Type B pancreatic cell (in vitro differentiated cells): Measurements from ENCODE around the gene GAB1. TPM values are rescaled to one million over a fixed set of nuclear protein-coding genes. Genes with fewer than 3 reads are reported as not detected.

Experiments used
- DNase-seq: peaks from one replicate; pipeline ENCODE4 v3.0.0; 2021; ENCODE audit warnings: mixed read lengths; ENCODE audit not compliant: unreplicated experiment; ENCODE audit errors: extremely low spot score
- H3K27ac Mint-ChIP-seq: 2 replicates; pipeline ENCODE4 v1.8.0; 2021; ENCODE audit warnings: mild to moderate bottlenecking, mixed read lengths
- H3K27me3 Mint-ChIP-seq: 2 replicates; pipeline ENCODE4 v1.8.0; 2021; ENCODE audit warnings: mixed read lengths
- H3K36me3 Mint-ChIP-seq: 2 replicates; pipeline ENCODE4 v1.8.0; 2021; ENCODE audit warnings: mixed read lengths
- H3K4me1 Mint-ChIP-seq: one replicate; pipeline ENCODE4 v1.8.0; 2021; ENCODE audit warnings: mixed read lengths; ENCODE audit not compliant: unreplicated experiment
- H3K4me3 Mint-ChIP-seq: 2 replicates; pipeline ENCODE4 v1.8.0; 2021; ENCODE audit warnings: mild to moderate bottlenecking, mixed read lengths
- H3K9me3 Mint-ChIP-seq: 2 replicates; pipeline ENCODE4 v1.8.0; 2021; ENCODE audit warnings: mixed read lengths
- total RNA-seq: library from RNA; stranded (reverse); gene quantifications from 2 replicates; pipeline ENCODE4 v1.2.1, GENCODE V29; 2021; ENCODE audit warnings: low replicate concordance
- TF ChIP-seq, protein P1 (sequence below): fragments of 200-600 bp; sonication (generic); conservative IDR thresholded peaks from 2 replicates; pipeline ENCODE4 v1.5.0; 2021; ENCODE audit warnings: antibody characterized with exemption, mild to moderate bottlenecking

The GAB1 gene
- total RNA-seq, 1 donor from 2014 or later, result 27.0 TPM

DNA sequence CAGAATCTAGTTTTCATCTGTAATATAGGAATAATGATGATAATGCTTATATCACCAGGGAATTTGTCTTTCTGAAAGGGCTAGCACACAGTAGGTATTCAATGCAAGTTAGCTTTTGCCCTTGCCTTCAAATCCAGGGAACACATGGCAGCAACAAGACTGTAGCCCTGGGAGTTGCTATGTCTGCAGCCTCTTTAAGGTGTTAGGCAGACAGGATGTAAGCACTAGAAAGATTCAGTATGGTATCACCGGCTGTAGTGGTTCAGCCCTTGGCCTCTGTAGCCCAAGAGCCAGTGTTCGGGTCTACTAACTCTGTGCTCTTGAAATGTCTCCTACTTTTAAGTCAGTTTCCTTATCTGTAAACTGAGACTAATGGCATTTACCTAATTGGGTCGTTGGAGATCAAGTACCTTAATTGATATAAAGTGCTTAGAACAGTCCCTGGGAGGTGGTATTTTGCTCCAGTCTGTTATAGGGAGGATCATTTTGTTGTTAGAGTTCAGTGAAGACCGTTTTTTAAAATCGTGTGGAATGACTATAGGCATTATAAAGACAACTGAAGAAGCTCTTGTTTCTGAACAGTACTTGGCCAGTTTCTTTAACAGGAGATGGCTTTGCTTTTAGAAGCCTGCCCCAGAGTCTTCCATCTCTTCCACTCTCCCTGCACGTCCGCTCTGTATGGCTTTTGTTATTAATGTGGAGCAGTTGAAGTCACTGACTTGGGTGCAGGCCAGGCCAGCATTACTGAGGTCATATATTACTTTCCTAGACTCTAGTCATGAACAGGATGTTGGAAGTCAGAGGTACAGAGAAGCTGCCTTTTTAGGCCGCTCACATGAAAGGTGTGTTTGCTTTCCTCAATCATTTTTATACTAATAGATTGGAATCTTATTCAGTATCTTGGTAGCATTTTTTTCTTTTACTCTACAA lies 44.8 kb downstream of the GAB1 start:
- DNase-seq, result no peak
- H3K9me3 Mint-ChIP-seq, result no peaks in the 10 kb centered on the region
- H3K36me3 Mint-ChIP-seq, result no peaks in the 10 kb centered on the region
- H3K27ac Mint-ChIP-seq, result peak overlapping the region; percentile 69
- H3K4me1 Mint-ChIP-seq, result peaks cover 57% of the 10 kb centered on the region
- TF ChIP-seq, protein P1, sequence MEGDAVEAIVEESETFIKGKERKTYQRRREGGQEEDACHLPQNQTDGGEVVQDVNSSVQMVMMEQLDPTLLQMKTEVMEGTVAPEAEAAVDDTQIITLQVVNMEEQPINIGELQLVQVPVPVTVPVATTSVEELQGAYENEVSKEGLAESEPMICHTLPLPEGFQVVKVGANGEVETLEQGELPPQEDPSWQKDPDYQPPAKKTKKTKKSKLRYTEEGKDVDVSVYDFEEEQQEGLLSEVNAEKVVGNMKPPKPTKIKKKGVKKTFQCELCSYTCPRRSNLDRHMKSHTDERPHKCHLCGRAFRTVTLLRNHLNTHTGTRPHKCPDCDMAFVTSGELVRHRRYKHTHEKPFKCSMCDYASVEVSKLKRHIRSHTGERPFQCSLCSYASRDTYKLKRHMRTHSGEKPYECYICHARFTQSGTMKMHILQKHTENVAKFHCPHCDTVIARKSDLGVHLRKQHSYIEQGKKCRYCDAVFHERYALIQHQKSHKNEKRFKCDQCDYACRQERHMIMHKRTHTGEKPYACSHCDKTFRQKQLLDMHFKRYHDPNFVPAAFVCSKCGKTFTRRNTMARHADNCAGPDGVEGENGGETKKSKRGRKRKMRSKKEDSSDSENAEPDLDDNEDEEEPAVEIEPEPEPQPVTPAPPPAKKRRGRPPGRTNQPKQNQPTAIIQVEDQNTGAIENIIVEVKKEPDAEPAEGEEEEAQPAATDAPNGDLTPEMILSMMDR, result no peak
- no peak overlapping the region for H3K4me3 Mint-ChIP-seq
- H3K27me3 Mint-ChIP-seq, result no peaks in the 10 kb centered on the region

DNA sequence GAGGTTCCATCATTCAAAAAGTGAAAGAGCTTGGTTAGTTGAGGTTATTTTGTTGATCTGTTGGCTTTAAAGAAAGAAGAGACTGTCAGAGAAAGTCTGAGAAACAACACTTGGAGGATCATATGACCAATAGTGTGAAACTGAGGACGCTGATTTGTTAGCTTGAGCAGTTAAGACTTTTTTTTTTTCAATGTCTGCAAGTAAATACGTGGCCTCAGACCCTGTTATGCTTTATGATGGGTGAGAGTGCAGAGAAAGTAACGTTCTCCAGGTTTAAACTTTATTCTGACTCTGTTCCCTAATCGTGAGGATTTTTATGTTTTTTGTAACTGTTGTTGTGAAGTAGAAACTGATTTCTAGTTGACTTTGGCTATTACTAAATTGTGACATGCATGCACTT lies 45.9 kb downstream of the GAB1 start:
- H3K4me3 Mint-ChIP-seq, result peak overlapping the region; percentile 28
- no peaks in the 10 kb centered on the region for H3K36me3 Mint-ChIP-seq
- peaks cover 47% of the 10 kb centered on the region for H3K4me1 Mint-ChIP-seq

DNA sequence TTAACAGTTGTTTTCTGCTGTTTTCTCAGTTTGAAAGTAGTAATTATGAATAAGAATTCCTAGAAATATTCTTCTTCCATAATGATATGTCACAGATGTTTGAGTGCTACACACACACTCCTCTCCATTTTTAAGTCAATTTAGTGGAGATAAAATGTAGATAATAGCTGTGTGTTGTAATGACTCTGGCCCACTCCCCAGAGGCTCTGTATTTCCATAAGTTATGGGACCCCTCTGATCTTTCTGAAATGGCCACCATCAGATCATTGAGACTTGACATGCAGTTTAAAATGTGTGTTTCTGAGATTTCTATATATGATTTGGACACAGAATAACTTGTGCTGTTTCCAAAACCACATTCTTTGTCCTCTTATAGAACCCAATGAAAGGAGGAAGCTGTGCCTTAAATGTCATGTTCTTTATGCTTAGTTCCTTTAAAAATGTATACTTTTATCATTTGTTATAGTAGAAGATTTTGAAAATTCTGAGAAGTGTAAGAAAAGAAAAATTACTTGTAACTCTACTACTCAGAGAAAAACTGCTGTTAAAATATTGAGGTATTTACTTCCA lies 46.4 kb downstream of the GAB1 start:
- TF ChIP-seq, protein P1, result no peak
- Mint-ChIP-seq H3K4me3 (no peak overlapping the region), H3K27me3 (no peaks in the 10 kb centered on the region), H3K4me1 (peaks cover 44% of the 10 kb centered on the region), H3K9me3 (no peaks in the 10 kb centered on the region), H3K36me3 (no peaks in the 10 kb centered on the region), H3K27ac (peak overlapping the region; percentile 69)
- no peak for DNase-seq

More for the DNA sequence above, 45.9 kb downstream of the GAB1 start:
- TF ChIP-seq, protein P1, result no peak
- peak overlapping the region; percentile 69 for H3K27ac Mint-ChIP-seq
- no peak for DNase-seq
- H3K9me3 Mint-ChIP-seq, result no peaks in the 10 kb centered on the region
- no peaks in the 10 kb centered on the region for H3K27me3 Mint-ChIP-seq

DNA sequence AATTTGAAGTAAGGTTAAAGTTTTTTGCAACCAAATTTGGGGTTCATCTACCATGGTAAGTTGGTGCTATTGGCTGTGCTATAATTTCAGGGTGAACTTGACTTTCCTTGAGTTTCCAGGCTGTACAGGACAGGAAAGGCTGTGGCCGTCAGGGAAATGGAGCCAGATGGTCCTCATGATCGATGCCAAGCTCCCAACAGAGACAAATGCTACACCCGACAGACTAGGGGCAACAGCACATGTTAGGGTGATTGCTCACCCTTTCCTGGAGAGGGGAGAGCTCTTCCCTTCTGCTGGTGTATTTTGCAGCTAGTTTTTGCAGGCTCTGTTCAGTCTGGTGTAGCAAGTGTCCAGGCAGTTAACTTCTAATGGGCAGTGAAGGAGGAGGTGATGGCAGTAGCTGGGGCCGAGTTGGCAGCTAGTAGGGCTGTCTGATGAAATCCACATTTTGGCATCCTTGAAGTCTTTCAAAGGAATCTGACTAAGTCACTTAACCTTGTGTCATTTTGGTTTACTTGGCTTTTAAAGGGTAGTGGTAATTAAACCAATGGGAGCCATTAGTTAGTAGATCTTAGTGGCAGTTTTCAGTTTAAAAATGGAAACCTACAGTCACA lies 47.8 kb downstream of the GAB1 start:
- H3K9me3 Mint-ChIP-seq, result no peaks in the 10 kb centered on the region
- H3K27ac Mint-ChIP-seq, result no peak overlapping the region
- H3K36me3 Mint-ChIP-seq, result no peaks in the 10 kb centered on the region
- peaks cover 41% of the 10 kb centered on the region for H3K4me1 Mint-ChIP-seq
- DNase-seq, result no peak
- no peaks in the 10 kb centered on the region for H3K27me3 Mint-ChIP-seq
- TF ChIP-seq, protein P1, result no peak
- H3K4me3 Mint-ChIP-seq, result no peak overlapping the region

DNA sequence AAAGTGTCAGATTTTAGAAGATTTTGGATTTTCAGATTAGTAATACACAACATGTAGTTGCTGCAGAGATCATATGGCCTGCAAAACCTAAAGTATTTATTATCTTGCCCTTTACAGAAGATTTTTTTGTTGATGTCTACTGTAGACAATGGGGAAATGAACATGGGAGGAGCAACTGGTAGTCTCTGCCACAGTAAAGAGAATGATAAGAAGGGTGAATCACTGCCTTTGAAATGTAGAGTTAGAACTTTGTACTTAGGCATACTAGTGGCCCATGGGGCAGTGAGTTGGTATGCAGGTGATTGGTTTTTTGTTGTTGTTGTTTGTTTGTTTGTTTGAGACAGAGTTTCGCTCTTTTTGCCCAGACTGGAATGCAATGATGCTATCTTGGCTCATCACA lies 50.1 kb downstream of the GAB1 start:
- Mint-ChIP-seq H3K27ac (no peak overlapping the region), H3K27me3 (no peaks in the 10 kb centered on the region), H3K4me1 (peaks cover 44% of the 10 kb centered on the region), H3K4me3 (no peak overlapping the region), H3K36me3 (no peaks in the 10 kb centered on the region), H3K9me3 (no peaks in the 10 kb centered on the region)
- DNase-seq, result no peak
- TF ChIP-seq, protein P1, result no peak
